Muscle layer of duodenum (tissue), 2 donors: ENCODE results near the gene EDAR.
A peak's percentile ranks its signal among the peaks of the same experiment; 100 is the strongest.

Experiments used
- H3K27ac ChIP-seq: one replicate; pipeline ENCODE4 v1.7.0; 2013; ENCODE audit warnings: mild to moderate bottlenecking, low read length
- H3K27me3 ChIP-seq: one replicate; pipeline ENCODE4 v1.7.0; 2013; ENCODE audit warnings: low read depth, mild to moderate bottlenecking, control low read depth, low read length
- H3K36me3 ChIP-seq, 2 donors: one replicate each; pipeline ENCODE4 v1.7.0; 2013; ENCODE audit warnings: low read length in 2 of 2, control low read depth in 1 of 2, mild to moderate bottlenecking in 1 of 2; ENCODE audit not compliant: insufficient read depth in 2 of 2, control insufficient read depth in 1 of 2
- H3K4me1 ChIP-seq, 2 donors: one replicate each; pipeline ENCODE4 v1.7.0; 2013; ENCODE audit warnings: low read length in 2 of 2, mild to moderate bottlenecking in 2 of 2, control low read depth in 1 of 2, moderate library complexity in 1 of 2; ENCODE audit not compliant: insufficient read depth in 2 of 2, control insufficient read depth in 1 of 2
- H3K4me3 ChIP-seq, 2 donors: one replicate each; pipeline ENCODE4 v1.7.0; 2013; ENCODE audit warnings: low read length in 2 of 2, low read depth in 1 of 2, mild to moderate bottlenecking in 1 of 2
- H3K9me3 ChIP-seq, 2 donors: one replicate each; pipeline ENCODE4 v1.7.0; 2013; ENCODE audit warnings: low read length in 2 of 2, control low read depth in 1 of 2, mild to moderate bottlenecking in 1 of 2; ENCODE audit not compliant: control insufficient read depth in 1 of 2
- donor health status: healthy.

The EDAR gene

DNA sequence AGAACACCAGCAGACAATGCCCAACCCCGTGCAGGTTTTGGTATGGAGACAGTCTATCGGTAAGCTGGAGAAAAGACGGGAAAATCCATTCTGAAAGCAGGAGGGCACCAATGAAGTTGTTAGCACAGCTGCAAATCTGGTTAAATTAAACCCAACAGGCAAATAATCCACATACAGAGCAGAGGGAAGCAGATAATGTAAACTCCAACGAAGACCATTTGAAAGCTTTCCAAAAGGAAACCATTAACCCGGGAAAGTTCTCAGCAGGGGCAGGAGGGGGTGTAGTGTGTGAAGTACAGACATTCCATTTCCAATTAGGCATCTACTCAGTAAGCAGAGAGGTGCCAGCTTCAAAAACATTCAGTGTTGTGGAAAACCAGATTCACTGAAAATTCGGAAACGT is 10.3 kb downstream of the EDAR start:
- no peaks in the 10 kb centered on the region for H3K9me3 ChIP-seq
- no peak overlapping the region for H3K27ac ChIP-seq
- no peak overlapping the region for H3K4me3 ChIP-seq
- no peaks in the 10 kb centered on the region for H3K4me1 ChIP-seq
- H3K27me3 ChIP-seq = no peaks in the 10 kb centered on the region
- no peaks in the 10 kb centered on the region for H3K36me3 ChIP-seq

DNA sequence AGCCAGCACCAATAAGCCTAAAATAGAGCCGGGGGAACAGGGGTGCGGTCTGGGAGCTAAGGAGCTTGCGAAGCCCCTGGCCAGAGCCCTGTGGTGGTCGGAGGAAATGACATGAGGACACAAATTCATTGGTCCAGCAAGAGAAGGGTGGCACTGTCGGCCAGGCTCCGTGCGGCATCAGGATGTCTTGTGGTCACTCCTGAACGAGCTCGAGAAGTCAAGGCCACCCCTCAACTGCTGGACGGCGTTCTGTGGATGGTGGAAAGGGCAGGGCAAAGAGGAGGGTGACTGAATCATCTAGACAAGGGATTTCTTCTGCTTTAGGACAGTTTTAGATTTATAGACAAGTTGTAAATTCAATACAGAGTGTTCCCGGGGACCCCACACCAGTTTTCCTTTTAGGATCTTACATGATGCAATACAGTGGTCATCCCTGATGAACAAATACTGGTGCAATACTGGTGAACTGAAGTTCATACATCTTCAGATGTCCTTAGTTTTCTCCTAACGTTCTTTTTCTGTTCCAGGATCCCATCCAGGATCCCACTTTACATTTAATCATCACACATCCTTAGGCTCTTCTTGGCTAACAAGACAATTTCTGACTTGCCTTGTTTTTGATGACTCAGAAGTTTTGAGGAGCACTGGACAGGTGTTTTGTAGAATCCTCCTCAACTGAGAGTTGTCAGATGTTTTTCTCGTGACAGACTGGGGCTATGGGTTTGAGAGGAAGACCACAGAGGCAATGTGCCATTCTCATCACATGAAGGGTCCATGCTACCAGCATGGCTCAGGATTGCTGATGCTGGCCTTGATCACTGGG is 13.2 kb downstream of the EDAR start:
- Histone ChIP-seq H3K4me1 (no peaks in the 10 kb centered on the region), H3K4me3 (no peak overlapping the region)

DNA sequence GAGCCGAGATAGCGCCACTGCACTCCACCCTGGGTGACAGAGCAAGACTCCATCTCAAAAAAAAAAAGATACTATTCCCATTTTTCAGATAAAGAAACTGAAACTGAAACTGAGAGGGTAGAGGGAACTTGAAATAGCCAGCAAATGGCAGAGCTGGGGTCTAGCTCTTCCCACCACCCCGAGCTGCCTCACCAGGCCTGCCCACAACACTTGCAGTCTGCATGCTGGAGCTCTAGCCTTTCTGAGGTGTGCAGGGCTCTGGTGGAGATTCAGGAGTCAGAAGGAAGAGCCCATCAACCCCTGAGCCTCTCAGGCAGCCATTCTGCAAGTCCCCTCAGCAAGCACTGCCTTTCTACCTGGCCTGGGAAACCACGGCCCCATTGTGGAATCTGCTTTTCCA is 14.3 kb downstream of the EDAR start:
- Histone ChIP-seq H3K4me3 (no peak overlapping the region), H3K27me3 (no peaks in the 10 kb centered on the region), H3K9me3 (no peaks in the 10 kb centered on the region), H3K4me1 (no peaks in the 10 kb centered on the region), H3K36me3 (no peaks in the 10 kb centered on the region), H3K27ac (no peak overlapping the region)

More for the DNA sequence above, 13.2 kb downstream of the EDAR start:
- Histone ChIP-seq H3K9me3 (no peaks in the 10 kb centered on the region), H3K27ac (no peak overlapping the region), H3K27me3 (no peaks in the 10 kb centered on the region), H3K36me3 (no peaks in the 10 kb centered on the region)

DNA sequence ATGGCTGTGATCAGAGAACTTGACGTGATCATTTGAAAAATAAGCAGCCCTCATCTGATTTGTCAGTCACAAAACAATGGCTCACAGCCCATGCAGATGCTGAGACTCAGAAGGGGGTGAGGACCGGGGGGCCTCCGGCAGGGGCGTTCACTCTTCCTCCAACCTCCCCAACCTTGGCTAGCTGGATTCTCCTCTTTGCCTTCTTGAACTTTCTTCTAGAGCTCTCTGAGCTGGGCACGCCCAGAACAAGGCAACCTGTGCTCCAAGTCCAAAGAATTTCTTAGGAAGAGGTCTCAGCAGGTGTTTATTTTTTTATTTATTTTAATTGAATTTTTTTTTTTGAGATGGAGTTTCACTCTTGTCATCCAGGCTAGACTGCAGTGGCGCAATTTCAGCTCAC is 16.4 kb downstream of the EDAR start:
- Histone ChIP-seq H3K27ac (peak overlapping the region; percentile 60), H3K36me3 (no peaks in the 10 kb centered on the region), H3K27me3 (no peaks in the 10 kb centered on the region), H3K9me3 (no peaks in the 10 kb centered on the region), H3K4me1 (no peaks in the 10 kb centered on the region), H3K4me3 (no peak overlapping the region)

DNA sequence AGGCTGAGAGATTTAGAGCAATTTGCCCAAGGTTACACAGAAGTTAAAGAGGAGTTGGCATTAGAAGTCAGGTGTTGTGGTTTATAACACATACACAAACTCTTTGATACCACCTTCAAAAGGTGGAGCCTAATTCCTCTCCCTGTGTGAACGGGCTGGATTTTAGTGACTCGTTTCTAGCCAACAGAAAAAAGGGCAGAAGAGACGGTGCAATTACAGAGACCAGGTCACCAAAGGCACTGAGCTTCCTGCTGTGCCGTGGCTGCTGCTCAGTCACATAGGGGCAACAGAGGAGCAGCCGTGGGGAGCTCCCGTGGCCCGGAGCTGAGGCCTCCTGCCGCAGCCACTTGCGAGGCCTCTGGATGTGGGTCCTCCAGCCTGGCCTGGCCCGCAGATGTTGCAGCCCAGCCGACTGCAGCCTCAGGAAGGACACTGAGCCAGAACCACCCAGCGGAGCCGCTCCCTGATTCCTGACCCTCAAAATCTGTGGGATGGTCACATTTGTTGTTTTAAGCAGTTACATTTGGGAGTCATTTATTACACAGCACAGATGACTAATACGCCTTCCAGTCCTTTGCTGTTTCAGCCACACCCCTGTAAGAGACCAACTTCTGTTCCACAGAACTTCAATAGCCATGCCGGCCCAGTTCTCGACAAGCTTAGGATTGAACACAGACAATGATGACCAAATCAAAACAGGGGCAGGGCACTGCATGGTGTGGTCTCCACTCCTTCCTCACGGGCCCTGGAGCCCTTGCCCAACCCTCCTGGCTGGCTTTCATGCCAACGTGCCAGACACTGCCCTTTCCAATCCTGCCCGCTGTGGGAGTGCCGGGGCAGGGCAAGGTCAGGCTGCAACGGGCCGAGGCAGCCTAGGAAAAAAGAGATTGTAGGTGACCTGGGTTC is 17.1 kb downstream of the EDAR start:
- H3K4me3 ChIP-seq = no peak overlapping the region
- no peaks in the 10 kb centered on the region for H3K9me3 ChIP-seq
- H3K27ac ChIP-seq = peak overlapping the region; percentile 60
- no peaks in the 10 kb centered on the region for H3K36me3 ChIP-seq
- H3K4me1 ChIP-seq = no peaks in the 10 kb centered on the region
- H3K27me3 ChIP-seq = no peaks in the 10 kb centered on the region

DNA sequence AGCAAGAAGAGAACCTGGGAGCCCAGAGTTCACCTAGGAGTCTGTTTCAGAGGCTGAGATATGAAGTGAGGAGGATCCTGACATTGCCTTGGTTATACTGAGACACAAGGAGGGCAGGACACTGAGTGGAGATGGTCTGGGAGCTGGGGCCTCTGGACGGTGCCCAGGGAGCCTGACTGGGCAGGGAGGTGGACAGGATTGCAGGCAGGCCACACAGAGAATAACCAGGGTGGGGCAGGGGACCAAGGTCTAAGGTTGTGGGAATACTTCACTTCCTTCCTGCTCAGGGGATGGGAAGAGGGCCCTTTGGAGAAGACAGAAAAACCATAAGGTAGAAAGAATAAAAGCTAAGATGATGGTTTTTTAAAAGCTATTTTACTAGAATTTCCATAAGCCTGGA is 18.7 kb downstream of the EDAR start:
- Histone ChIP-seq H3K9me3 (no peaks in the 10 kb centered on the region), H3K4me1 (no peaks in the 10 kb centered on the region)

DNA sequence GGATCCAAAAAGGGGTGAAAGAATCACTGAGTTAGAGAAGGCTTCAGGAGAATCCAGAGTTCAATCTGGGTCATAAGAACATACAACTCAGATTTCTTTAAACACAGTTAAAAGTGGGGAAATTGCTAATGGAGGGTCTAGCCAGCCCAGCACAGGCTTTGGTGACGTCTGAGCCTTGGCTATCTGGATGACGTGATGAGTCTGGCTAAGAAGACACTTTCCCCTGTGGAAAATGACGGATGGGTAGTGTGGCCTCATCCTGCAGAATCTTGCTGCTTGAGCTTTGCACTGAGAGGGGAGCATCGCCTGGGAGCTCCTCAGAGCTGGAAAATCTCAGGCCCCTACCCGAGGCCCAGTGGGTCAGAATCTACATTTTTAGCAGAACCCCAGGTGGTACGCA is 19.2 kb downstream of the EDAR start:
- Histone ChIP-seq H3K27me3 (no peaks in the 10 kb centered on the region), H3K36me3 (no peaks in the 10 kb centered on the region), H3K4me3 (no peak overlapping the region), H3K4me1 (no peaks in the 10 kb centered on the region), H3K9me3 (no peaks in the 10 kb centered on the region), H3K27ac (no peak overlapping the region)

More for the DNA sequence above, 18.7 kb downstream of the EDAR start:
- H3K4me3 ChIP-seq = no peak overlapping the region
- no peaks in the 10 kb centered on the region for H3K36me3 ChIP-seq
- no peak overlapping the region for H3K27ac ChIP-seq
- H3K27me3 ChIP-seq = no peaks in the 10 kb centered on the region

DNA sequence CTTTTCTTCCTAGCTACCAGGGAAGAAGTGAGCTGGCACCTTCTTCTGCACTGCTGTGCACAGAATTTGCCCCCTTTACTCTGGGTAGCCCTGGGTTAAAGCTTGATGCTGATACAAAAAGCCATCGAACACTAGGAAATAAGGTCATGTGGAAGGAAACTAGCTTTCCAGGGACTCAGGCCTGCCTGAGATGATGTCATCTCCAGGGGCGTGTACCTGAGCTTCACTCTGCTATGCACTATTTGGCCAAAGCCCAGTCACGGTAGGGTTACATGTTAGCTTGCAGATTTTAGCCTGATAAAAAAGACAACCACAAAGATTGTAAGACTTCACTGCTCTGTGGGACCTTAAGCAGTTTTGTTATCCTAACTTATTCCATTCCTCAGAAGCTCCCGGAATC is 20.4 kb downstream of the EDAR start:
- no peaks in the 10 kb centered on the region for H3K4me1 ChIP-seq
- H3K27ac ChIP-seq = no peak overlapping the region
- no peak overlapping the region for H3K4me3 ChIP-seq
- no peaks in the 10 kb centered on the region for H3K27me3 ChIP-seq
- H3K36me3 ChIP-seq = no peaks in the 10 kb centered on the region
- no peaks in the 10 kb centered on the region for H3K9me3 ChIP-seq

DNA sequence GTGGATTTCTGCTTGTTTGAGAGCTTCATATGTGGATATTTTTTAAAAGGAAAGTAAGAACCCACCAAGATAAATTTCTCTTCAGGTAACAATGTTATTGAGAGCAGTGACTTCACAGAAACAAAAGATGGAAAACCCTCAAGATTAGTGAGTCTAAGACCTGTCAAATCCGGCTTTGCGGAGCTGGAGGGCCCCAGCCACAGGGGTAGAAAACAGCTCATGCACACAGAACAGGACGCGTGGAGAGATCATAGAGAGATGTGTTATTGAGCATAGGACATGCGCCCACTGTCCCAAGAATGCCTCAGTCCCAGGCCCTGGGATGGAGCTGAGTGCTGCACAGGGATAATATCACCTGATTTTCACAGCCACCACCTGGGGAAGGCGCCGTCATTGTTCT is 21.3 kb downstream of the EDAR start:
- no peak overlapping the region for H3K4me3 ChIP-seq
- no peaks in the 10 kb centered on the region for H3K4me1 ChIP-seq
- no peaks in the 10 kb centered on the region for H3K9me3 ChIP-seq
- no peaks in the 10 kb centered on the region for H3K27me3 ChIP-seq
- H3K27ac ChIP-seq = no peak overlapping the region
- H3K36me3 ChIP-seq = no peaks in the 10 kb centered on the region

DNA sequence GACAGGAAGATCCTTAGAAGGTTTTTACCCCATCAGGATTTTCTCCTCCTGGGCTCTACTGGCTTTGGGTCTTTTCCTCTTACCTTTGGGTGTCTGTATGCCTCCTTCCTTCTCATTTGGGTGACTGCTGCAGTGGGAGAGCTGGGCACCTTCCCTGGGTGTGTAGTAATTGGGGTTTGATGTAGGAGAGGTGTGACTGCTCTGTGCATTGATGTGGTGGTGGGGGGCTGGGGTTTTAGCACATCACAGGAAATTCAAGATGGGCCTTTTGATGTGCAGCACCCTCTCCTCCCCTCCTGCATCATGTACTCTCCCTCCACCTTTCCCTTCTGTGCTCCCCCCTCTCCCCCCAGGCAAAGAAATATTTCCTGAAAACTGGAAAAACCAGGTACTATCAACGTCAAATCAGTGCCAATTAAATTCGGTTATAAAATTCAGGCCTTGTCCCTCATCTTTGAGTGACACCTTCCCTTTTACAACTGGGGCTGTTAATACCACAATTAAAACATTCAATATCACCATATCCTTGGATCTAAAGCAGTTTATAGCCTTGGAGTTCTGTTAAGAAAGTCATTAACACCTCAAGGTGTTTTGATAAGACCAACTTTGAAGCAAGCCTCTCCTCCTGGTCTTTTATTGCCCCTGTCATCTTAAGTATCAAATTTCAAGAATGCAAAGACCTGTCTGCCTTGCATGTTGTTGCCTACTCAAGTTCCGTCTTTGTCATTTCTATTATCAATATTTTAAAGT is 23.3 kb downstream of the EDAR start:
- no peaks in the 10 kb centered on the region for H3K36me3 ChIP-seq
- H3K27ac ChIP-seq = no peak overlapping the region
- no peaks in the 10 kb centered on the region for H3K27me3 ChIP-seq
- H3K4me3 ChIP-seq = no peak overlapping the region
- no peaks in the 10 kb centered on the region for H3K9me3 ChIP-seq
- no peaks in the 10 kb centered on the region for H3K4me1 ChIP-seq

DNA sequence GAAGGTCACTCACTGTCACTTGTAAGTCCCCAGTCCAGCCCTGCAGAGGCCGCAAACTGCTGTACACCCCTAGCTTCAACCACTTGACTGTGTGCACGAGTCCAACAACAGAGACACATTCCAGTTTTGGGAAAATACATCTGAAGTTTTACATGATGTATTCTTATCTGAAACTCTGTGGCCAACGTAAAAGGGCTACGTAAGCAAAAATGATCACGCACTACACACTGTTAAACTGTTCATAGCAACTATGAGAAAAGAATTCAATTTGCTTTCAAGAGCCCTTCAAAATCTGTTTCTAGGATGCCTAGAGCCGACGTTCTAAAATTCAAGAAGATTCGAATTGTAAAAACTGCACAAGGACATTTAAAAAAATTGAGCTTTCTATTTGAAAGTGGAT is 26.0 kb downstream of the EDAR start:
- Histone ChIP-seq H3K27ac (no peak overlapping the region), H3K4me3 (no peak overlapping the region), H3K4me1 (no peaks in the 10 kb centered on the region), H3K27me3 (no peaks in the 10 kb centered on the region), H3K36me3 (no peaks in the 10 kb centered on the region), H3K9me3 (no peaks in the 10 kb centered on the region)
